Karpas-422 (cell line): Measurements from ENCODE around the gene SWSAP1. TPM values are rescaled to one million over a fixed set of nuclear protein-coding genes. Genes with fewer than 3 reads are reported as not detected.
"Not testable (repeated sequence)": the region's sequence is repeated elsewhere in the genome, so short reads cannot be mapped to it uniquely, and the experiment has no call there.

ENCODE experiments used
- DNase-seq: peaks from one replicate; pipeline ENCODE4 v3.0.0-alpha.2; 2015
- H2AFZ ChIP-seq: fragments of 200-600 bp; sonication (generic); 2 replicates; pipeline ENCODE4 v1.6.1; 2014; ENCODE audit warnings: antibody characterized with exemption, low read length, mixed read lengths
- H3K27ac ChIP-seq: fragments of 200-600 bp; sonication (generic); 2 replicates; pipeline ENCODE4 v1.5.1; 2014; ENCODE audit warnings: mild to moderate bottlenecking, low read length, moderate library complexity
- H3K27me3 ChIP-seq: fragments of 200-600 bp; sonication (generic); 2 replicates; pipeline ENCODE4 v1.6.1; 2014; ENCODE audit warnings: low read length, mixed read lengths
- H3K36me3 ChIP-seq: fragments of 200-600 bp; sonication (generic); 2 replicates; pipeline ENCODE4 v1.6.1; 2014; ENCODE audit warnings: low read length, mixed read lengths; ENCODE audit not compliant: insufficient read depth
- H3K4me1 ChIP-seq: fragments of 200-600 bp; sonication (generic); 2 replicates; pipeline ENCODE4 v1.6.1; 2014; ENCODE audit warnings: mild to moderate bottlenecking, low read length, mixed read lengths
- H3K4me2 ChIP-seq: fragments of 200-600 bp; sonication (generic); 2 replicates; pipeline ENCODE4 v1.6.1; 2014; ENCODE audit warnings: low read length, low read depth, mild to moderate bottlenecking; ENCODE audit not compliant: poor library complexity, severe bottlenecking
- H3K4me3 ChIP-seq: fragments of 200-600 bp; sonication (generic); 2 replicates; pipeline ENCODE4 v1.5.1; 2014; ENCODE audit warnings: mild to moderate bottlenecking, antibody characterized with exemption, low read length, mixed read lengths
- H3K79me2 ChIP-seq: fragments of 200-600 bp; sonication (generic); 2 replicates; pipeline ENCODE4 v1.6.1; 2014; ENCODE audit warnings: mild to moderate bottlenecking, low read length, mixed read lengths
- H3K9ac ChIP-seq: fragments of 200-600 bp; sonication (generic); 2 replicates; pipeline ENCODE4 v1.6.0; 2014; ENCODE audit warnings: low read length
- H3K9me2 ChIP-seq: fragments of 200-600 bp; sonication (generic), shearing (Covaris generic); replicated peaks from 2 replicates; pipeline ENCODE4 v1.6.0; 2014; ENCODE audit warnings: mild to moderate bottlenecking, low read length, moderate library complexity; ENCODE audit not compliant: insufficient read depth
- H3K9me3 ChIP-seq: fragments of 300-700, 200-600 bp; sonication (generic); 2 replicates; pipeline ENCODE4 v1.6.1; 2014; ENCODE audit warnings: low read length, mixed read lengths
- H4K20me1 ChIP-seq: fragments of 200-600 bp; sonication (generic); 2 replicates; pipeline ENCODE4 v1.6.1; 2014; ENCODE audit warnings: mild to moderate bottlenecking, antibody characterized with exemption, low read length, low read depth; ENCODE audit not compliant: insufficient read depth
- total RNA-seq: library from RNA; depleted of rRNA; stranded (reverse); fragments of >200 nt; shearing (Covaris generic); gene quantifications from 2 replicates; pipeline ENCODE4 v1.2.3, GENCODE V29; 2014; ENCODE audit warnings: low replicate concordance; rRNA removed

Gene SWSAP1
- total RNA-seq: 7.4 and 12.6 TPM in 2 replicates

GRCh38 chr19:11374433-11375142, at the start of gene SWSAP1:
SWSAP1 (plus strand) TSS chr19:11374666; CDS start chr19:11374681, 15 bp downstream.
- H3K36me3 ChIP-seq: 0 out of 2 replicates have a peak, but pooled peaks cover 4% of the 10 kb centered on the region
- peaks cover 46% of the 10 kb centered on the region for H3K4me1 ChIP-seq
- H3K27ac ChIP-seq: peak within 1 kb of the TSS; percentile 82
- no peaks in the 10 kb centered on the region for H3K9me3 ChIP-seq
- H3K4me3 ChIP-seq: peak within 1 kb of the TSS; percentile 86
- H3K9ac ChIP-seq: peak within 1 kb of the TSS; percentile 91
- H2AFZ ChIP-seq: peak within 1 kb of the TSS; percentile 49; the same call in 1 of the 2 replicates
- H3K4me2 ChIP-seq: peak within 1 kb of the TSS; percentile 91
- H3K79me2 ChIP-seq: peaks cover 35% of the 10 kb centered on the region
- peak; percentile 99 for DNase-seq
- no peaks in the 10 kb centered on the region for H3K27me3 ChIP-seq
- H4K20me1 ChIP-seq: no peaks in the 10 kb centered on the region
- H3K9me2 ChIP-seq: no peaks in the 10 kb centered on the region

- Histone ChIP-seq H3K27me3 (no peaks in the 10 kb centered on the region), H3K4me2 (no peak overlapping the region), H3K36me3 (no peaks in the 10 kb centered on the region), H3K9me2 (no peaks in the 10 kb centered on the region), H4K20me1 (no peaks in the 10 kb centered on the region), H3K79me2 (no peaks in the 10 kb centered on the region), H3K9ac (no peak overlapping the region), H3K27ac (no peak overlapping the region), H3K9me3 (no peaks in the 10 kb centered on the region), H2AFZ (no peak overlapping the region), H3K4me1 (no peaks in the 10 kb centered on the region), H3K4me3 (no peak overlapping the region)
- no peak for DNase-seq
These were observed 49.6 kb upstream of the SWSAP1 start for GRCh38 chr19:11324748-11325389.

GRCh38 chr19:11325544-11325943, 48.9 kb upstream of the SWSAP1 start:
- H4K20me1 ChIP-seq: no peaks in the 10 kb centered on the region
- DNase-seq: no peak
- no peaks in the 10 kb centered on the region for H3K4me1 ChIP-seq

GRCh38 chr19:11330127-11330526, 44.3 kb upstream of the SWSAP1 start:
- Histone ChIP-seq H3K4me2 (no peak overlapping the region), H3K4me1 (no peaks in the 10 kb centered on the region), H3K9ac (no peak overlapping the region), H3K79me2 (no peaks in the 10 kb centered on the region), H2AFZ (no peak overlapping the region), H3K27me3 (no peaks in the 10 kb centered on the region), H3K36me3 (peaks cover 3% of the 10 kb centered on the region), H3K9me2 (no peaks in the 10 kb centered on the region), H3K9me3 (no peaks in the 10 kb centered on the region), H4K20me1 (no peaks in the 10 kb centered on the region), H3K27ac (no peak overlapping the region), H3K4me3 (no peak overlapping the region)
- DNase-seq: no peak

More at GRCh38 chr19:11325544-11325943, 48.9 kb upstream of the SWSAP1 start:
- Histone ChIP-seq H3K4me3 (no peak overlapping the region), H2AFZ (no peak overlapping the region), H3K79me2 (no peaks in the 10 kb centered on the region), H3K36me3 (no peaks in the 10 kb centered on the region), H3K4me2 (no peak overlapping the region), H3K27ac (no peak overlapping the region), H3K9me2 (no peaks in the 10 kb centered on the region), H3K9me3 (no peaks in the 10 kb centered on the region), H3K9ac (no peak overlapping the region), H3K27me3 (no peaks in the 10 kb centered on the region)

GRCh38 chr19:11331502-11331901, 43.0 kb upstream of the SWSAP1 start:
- Histone ChIP-seq H3K36me3 (peaks cover 6% of the 10 kb centered on the region), H3K9me2 (no peaks in the 10 kb centered on the region), H3K79me2 (no peaks in the 10 kb centered on the region), H3K4me3 (no peak overlapping the region), H3K4me2 (no peak overlapping the region), H3K27me3 (no peaks in the 10 kb centered on the region), H3K9ac (no peak overlapping the region), H3K9me3 (no peaks in the 10 kb centered on the region), H4K20me1 (no peaks in the 10 kb centered on the region), H3K4me1 (no peaks in the 10 kb centered on the region), H3K27ac (no peak overlapping the region), H2AFZ (no peak overlapping the region)
- DNase-seq: no peak

GRCh38 chr19:11332822-11333221, 41.6 kb upstream of the SWSAP1 start:
- H3K9me2 ChIP-seq: no peaks in the 10 kb centered on the region
- no peak for DNase-seq
- H3K9me3 ChIP-seq: no peaks in the 10 kb centered on the region
- H3K4me3 ChIP-seq: no peak overlapping the region
- H2AFZ ChIP-seq: no peak overlapping the region
- H3K27me3 ChIP-seq: no peaks in the 10 kb centered on the region
- no peak overlapping the region for H3K4me2 ChIP-seq
- no peak overlapping the region for H3K27ac ChIP-seq
- H3K36me3 ChIP-seq: peaks cover 6% of the 10 kb centered on the region
- H4K20me1 ChIP-seq: no peaks in the 10 kb centered on the region
- H3K79me2 ChIP-seq: 0 out of 2 replicates have a peak, but pooled peaks cover under 1% of the 10 kb centered on the region
- H3K4me1 ChIP-seq: no peaks in the 10 kb centered on the region
- no peak overlapping the region for H3K9ac ChIP-seq

GRCh38 chr19:11333838-11334237, 40.6 kb upstream of the SWSAP1 start:
- H3K79me2 ChIP-seq: peaks cover 11% of the 10 kb centered on the region
- not testable (repeated sequence) for H3K4me1 ChIP-seq, H3K4me2 ChIP-seq, H3K9me3 ChIP-seq, H3K27me3 ChIP-seq, H3K4me3 ChIP-seq, DNase-seq, H4K20me1 ChIP-seq, H3K9ac ChIP-seq, H3K27ac ChIP-seq, H2AFZ ChIP-seq, H3K36me3 ChIP-seq, H3K9me2 ChIP-seq

GRCh38 chr19:11335449-11336146, 38.9 kb upstream of the SWSAP1 start:
- Histone ChIP-seq H3K4me2 (no peak overlapping the region), H3K79me2 (peaks cover 16% of the 10 kb centered on the region), H3K9me3 (no peaks in the 10 kb centered on the region), H3K9me2 (no peaks in the 10 kb centered on the region), H2AFZ (no peak overlapping the region), H4K20me1 (no peaks in the 10 kb centered on the region), H3K27ac (no peak overlapping the region), H3K36me3 (peaks cover 6% of the 10 kb centered on the region), H3K27me3 (no peaks in the 10 kb centered on the region), H3K9ac (no peak overlapping the region), H3K4me1 (peaks cover 16% of the 10 kb centered on the region), H3K4me3 (no peak overlapping the region)
- DNase-seq: no peak
